Gastrocnemius medialis (tissue), 4 donors: ENCODE data around the gene ACOX1. TPM values are rescaled to one million over a fixed set of nuclear protein-coding genes. Genes with fewer than 3 reads are reported as not detected.

ENCODE experiments used
- ATAC-seq, 2 donors: fragments of 150-250 bp; one replicate each; pipeline ENCODE4 v1.9.1; 2016
- DNase-seq, 2 donors: peaks; one replicate each; pipeline ENCODE4 v3.0.0-alpha.2; 2019
- H3K27ac ChIP-seq, 4 donors: fragments of 200-600 bp; sonication (generic); 1 replicate in 1 of 4; 2 replicates in 3 of 4; pipeline ENCODE4 v1.5.1; 2016 to 2018; ENCODE audit warnings: mild to moderate bottlenecking in 2 of 4, moderate library complexity in 1 of 4
- H3K27me3 ChIP-seq, 3 donors: fragments of 200-600 bp; sonication (generic) in 2 of 3; 1 replicate in 1 of 3; 2 replicates in 2 of 3; pipeline versions ENCODE4 v1.5.1 to v1.6.0; 2016 to 2019; ENCODE audit warnings: mild to moderate bottlenecking in 1 of 3, moderate library complexity in 1 of 3
- H3K36me3 ChIP-seq, 2 donors: fragments of 200-600 bp; sonication (generic) in 1 of 2; one replicate each; pipeline ENCODE4 v1.5.1; 2017 to 2018
- H3K4me1 ChIP-seq, 2 donors: fragments of 200-600 bp; sonication (generic) in 1 of 2; one replicate each; pipeline ENCODE4 v1.5.1; 2016 to 2017; ENCODE audit warnings: mild to moderate bottlenecking in 2 of 2
- H3K4me3 ChIP-seq, 4 donors: fragments of 200-600 bp; sonication (generic) in 3 of 4; 1 replicate in 1 of 4; 2 replicates in 3 of 4; pipeline ENCODE4 v1.5.1; 2016 to 2019; ENCODE audit warnings: mild to moderate bottlenecking in 2 of 4
- H3K9me3 ChIP-seq, 3 donors: fragments of 200-600 bp; sonication (generic) in 2 of 3; 1 replicate in 1 of 3; 2 replicates in 2 of 3; pipeline ENCODE4 v1.5.1; 2016 to 2019
- CTCF ChIP-seq, 5 experiments: fragments of 450-650 bp in 3 of 5; fragments of 200-600 bp in 2 of 5; sonication (generic) in 2 of 5; IDR thresholded peaks in 4 of 5; conservative IDR thresholded peaks in 1 of 5; 1 replicate in 4 of 5; 2 replicates in 1 of 5; pipeline ENCODE4 v1.5.1; 2016 to 2019; ENCODE audit warnings: antibody characterized with exemption in 5 of 5, mild to moderate bottlenecking in 3 of 5, moderate library complexity in 3 of 5
- POLR2A ChIP-seq, 2 donors: fragments of 450-650 bp; IDR thresholded peaks; one replicate each; pipeline ENCODE4 v1.6.1; 2017; ENCODE audit warnings: antibody characterized with exemption in 2 of 2, mild to moderate bottlenecking in 2 of 2, moderate library complexity in 2 of 2
- in situ Hi-C, 4 donors: fragments of 200-750 bp; cut with MboI; loops; one replicate each; pipeline versions ENCODE4 v1.15.0 to v1.8.0; 2017; ENCODE audit warnings: low sequenced_read_pairs in 4 of 4
- intact Hi-C: fragments of 100-400 bp; cut with DNase I; formaldehyde crosslinking; loops from one replicate; pipeline ENCODE4 v1.15.1; 2023; ENCODE audit warnings: low total_unique reads
- total RNA-seq, 4 donors: library from RNA; depleted of rRNA; stranded (reverse); fragments of >200 nt; gene quantifications; one replicate each; pipeline versions ENCODE4 v1.1.0 to v1.2.3, GENCODE V29; 2016

The ACOX1 gene
- total RNA-seq, 4 donors from 2014 or later = 64.8 to 96.6 (median 80.7) TPM

GRCh38 chr17:75902406-75902805, 76.6 kb downstream of the ACOX1 start:
- Histone ChIP-seq H3K27ac (no peak overlapping the region), H3K4me3 (no peak overlapping the region), H3K4me1 (peaks cover 14 to 23% of the 10 kb centered on the region in 2 donors), H3K9me3 (no peaks in the 10 kb centered on the region), H3K36me3 (peaks cover 0 to 45% of the 10 kb centered on the region in 2 donors), H3K27me3 (no peaks in the 10 kb centered on the region)
- no peak for ATAC-seq
- no peak for DNase-seq
- intact Hi-C loops (no loop called here), in situ Hi-C loops (no loop called here)
- TF ChIP-seq CTCF (IDR thresholded peaks at IDR 0.05 in 4 of 5, conservative IDR thresholded peaks at IDR 0.05 in 1 of 5) = no peak
- TF ChIP-seq POLR2A (IDR thresholded peaks at IDR 0.05) = no peak

GRCh38 chr17:75901727-75902126, 77.2 kb downstream of the ACOX1 start:
- no peaks in the 10 kb centered on the region for H3K9me3 ChIP-seq
- H3K4me3 ChIP-seq = no peak overlapping the region
- no peak for TF ChIP-seq CTCF (IDR thresholded peaks at IDR 0.05 in 4 of 5, conservative IDR thresholded peaks at IDR 0.05 in 1 of 5)
- no peak for TF ChIP-seq POLR2A (IDR thresholded peaks at IDR 0.05)
- no peak for ATAC-seq
- intact Hi-C loops = no loop called here
- in situ Hi-C loops = no loop called here
- no peaks in the 10 kb centered on the region for H3K27me3 ChIP-seq
- no peak overlapping the region for H3K27ac ChIP-seq
- no peak for DNase-seq
- peaks cover 0 to 45% of the 10 kb centered on the region in 2 donors for H3K36me3 ChIP-seq
- H3K4me1 ChIP-seq = peaks cover 18 to 28% of the 10 kb centered on the region in 2 donors

- in situ Hi-C loops (no loop called here), intact Hi-C loops (no loop called here)
- Histone ChIP-seq H3K36me3 (peaks cover 0 to 45% of the 10 kb centered on the region in 2 donors), H3K9me3 (no peaks in the 10 kb centered on the region), H3K4me3 (no peak overlapping the region), H3K27me3 (no peaks in the 10 kb centered on the region), H3K27ac (no peak overlapping the region), H3K4me1 (peaks cover 18 to 29% of the 10 kb centered on the region in 2 donors)
- DNase-seq (no peak), ATAC-seq (no peak)
- no peak for TF ChIP-seq POLR2A (IDR thresholded peaks at IDR 0.05)
- TF ChIP-seq CTCF (IDR thresholded peaks at IDR 0.05 in 4 of 5, conservative IDR thresholded peaks at IDR 0.05 in 1 of 5) = no peak
Observed at GRCh38 chr17:75900691-75901533, 78.1 kb downstream of the ACOX1 start.

- H3K4me3 ChIP-seq = no peak overlapping the region
- in situ Hi-C loops = loop anchor here in 1 of 4 donors (25.0 kb wide), 1 partner anchor 138 kb away; the partner anchor contains the start of gene GALK1
Observed at GRCh38 chr17:75899767-75900468, 79.0 kb downstream of the ACOX1 start.

More at GRCh38 chr17:75899767-75900468, 79.0 kb downstream of the ACOX1 start:
- H3K36me3 ChIP-seq = peaks cover 0 to 45% of the 10 kb centered on the region in 2 donors
- no peak for TF ChIP-seq POLR2A (IDR thresholded peaks at IDR 0.05)
- TF ChIP-seq CTCF (IDR thresholded peaks at IDR 0.05 in 4 of 5, conservative IDR thresholded peaks at IDR 0.05 in 1 of 5) = no peak
- no peaks in the 10 kb centered on the region for H3K9me3 ChIP-seq
- H3K27me3 ChIP-seq = no peaks in the 10 kb centered on the region
- no peak for DNase-seq
- ATAC-seq = no peak
- no peak overlapping the region for H3K27ac ChIP-seq
- intact Hi-C loops = loop anchor here (5.0 kb wide), 2 partner anchors 118 to 133 kb away; partner anchors contain the start of genes GALK1 and UNK
- H3K4me1 ChIP-seq = peaks cover 26 to 33% of the 10 kb centered on the region in 2 donors
